ENCODE data around the gene HIVEP2. TPM values are rescaled to one million over a fixed set of nuclear protein-coding genes. Genes with fewer than 3 reads are reported as not detected.

Gene HIVEP2
- polyA plus RNA-seq, 4 donors: 11.6 to 13.8 (median 12.4) TPM

DNA sequence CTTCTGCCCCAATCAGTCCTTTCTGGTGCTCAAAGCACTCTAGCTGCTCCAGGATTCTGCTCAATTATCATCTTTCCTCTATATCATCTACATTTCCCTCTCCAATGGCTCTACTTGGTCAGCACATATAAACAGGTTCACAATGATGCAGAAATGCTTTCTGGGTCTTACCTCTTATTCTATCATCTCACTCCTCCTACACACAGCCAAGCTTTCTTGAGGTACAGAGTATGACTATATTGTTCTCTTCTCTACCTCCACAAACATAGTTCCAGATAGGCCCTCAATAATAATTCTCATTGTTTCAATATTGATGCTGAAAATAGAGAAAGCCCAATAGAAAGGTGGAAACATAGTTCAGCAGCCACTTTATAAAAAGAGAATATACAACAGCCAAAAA is 48.2 kb downstream of the HIVEP2 start:
- no peak for DNase-seq (ENCODE audit: low read depth in 4 of 4, low spot score in 2 of 4)

DNA sequence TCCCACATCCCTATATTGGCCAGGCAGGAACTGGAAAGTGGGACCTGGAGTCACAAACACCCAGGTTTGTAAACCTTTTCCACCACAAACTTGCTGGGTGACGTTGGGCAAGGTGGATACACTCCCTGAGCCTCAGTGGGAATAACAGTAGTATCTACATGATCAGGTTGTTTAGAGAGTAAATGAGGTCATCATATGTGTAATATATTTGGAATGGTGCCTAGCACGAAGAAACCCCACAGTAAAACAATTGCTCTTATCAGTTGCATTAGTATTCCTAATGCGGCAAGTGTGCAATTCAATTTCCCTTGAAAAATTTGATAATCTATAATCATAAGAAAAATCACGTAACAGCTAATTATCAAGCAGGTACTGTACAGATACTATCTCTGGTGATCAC is 51.9 kb downstream of the HIVEP2 start:
- DNase-seq (ENCODE audit: low read depth in 4 of 4, low spot score in 2 of 4): no peak

DNA sequence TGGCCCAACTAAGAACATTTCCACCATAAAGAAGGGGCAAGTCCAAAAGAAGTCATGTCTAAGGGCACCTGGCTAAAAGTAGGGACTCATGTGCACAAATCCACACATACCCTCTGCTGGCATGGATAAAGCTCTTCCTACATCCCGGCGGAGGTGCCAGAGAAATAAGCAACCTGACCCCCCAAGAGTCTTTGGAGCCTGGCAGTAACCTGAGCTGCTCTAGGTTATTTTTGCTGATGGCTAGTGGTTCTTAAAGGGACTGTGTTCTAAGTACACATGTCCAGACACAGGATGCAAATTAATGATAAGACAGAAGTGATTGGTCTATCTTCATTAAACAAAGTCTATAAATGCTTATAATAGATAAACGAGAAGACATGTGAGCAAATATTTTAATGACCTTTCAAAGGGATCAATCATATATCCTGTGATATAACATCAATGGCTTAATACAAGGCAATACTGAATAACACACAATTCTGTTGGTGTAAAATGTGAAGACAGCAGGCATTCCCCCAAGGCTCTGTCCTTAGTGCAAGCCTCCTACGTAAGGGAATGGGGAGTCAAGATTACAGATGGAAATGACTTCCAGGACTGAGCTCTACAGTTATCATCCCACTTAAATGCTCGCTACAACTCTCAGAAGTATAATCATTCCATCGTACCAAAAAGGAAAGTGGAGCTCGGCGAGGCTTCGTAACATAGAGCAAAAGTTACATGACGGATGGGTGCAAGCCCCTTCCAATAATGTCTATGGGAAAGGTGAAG is 52.5 kb downstream of the HIVEP2 start:
- DNase-seq (ENCODE audit: low read depth in 4 of 4, low spot score in 2 of 4): no peak

DNA sequence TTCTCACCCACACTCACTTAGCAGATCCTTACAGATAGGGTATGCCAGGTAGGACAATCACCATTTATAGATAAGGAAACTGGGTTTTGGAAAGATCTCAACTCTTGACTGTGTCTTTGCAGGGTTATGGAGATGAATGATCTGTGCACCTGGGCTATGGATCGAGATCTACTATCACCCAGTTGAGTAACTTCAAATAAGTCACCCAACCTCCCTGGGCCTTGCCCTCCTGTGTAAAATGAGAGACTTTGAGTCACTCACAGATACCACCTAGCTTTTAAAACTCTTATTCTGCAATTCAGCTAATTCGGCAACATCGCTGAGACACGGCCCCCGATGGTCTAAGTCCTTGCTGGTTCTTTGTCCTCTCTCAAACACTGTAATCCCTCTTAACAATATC is 53.5 kb downstream of the HIVEP2 start:
- DNase-seq (ENCODE audit: low read depth in 4 of 4, low spot score in 2 of 4): no peak

DNA sequence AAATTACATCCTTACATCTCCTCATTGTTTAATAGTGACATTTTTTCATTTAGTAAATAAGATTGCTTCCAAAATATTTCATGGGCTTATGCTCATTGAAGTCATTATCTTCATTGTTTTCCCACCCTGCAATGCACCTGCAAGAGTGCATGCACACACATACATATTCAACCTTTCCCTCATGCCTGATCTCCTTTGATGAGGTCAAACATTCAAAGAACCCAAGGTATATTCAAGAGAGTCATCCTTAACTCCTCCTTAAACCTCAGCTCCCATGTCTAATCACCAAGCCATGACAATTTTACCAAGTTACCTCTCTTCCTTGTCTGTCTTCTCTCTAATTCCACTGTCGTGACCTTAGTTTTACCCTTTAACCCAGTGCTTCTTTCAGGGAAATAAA is 56.5 kb downstream of the HIVEP2 start:
- no peak for DNase-seq (ENCODE audit: low read depth in 4 of 4, low spot score in 2 of 4)

DNA sequence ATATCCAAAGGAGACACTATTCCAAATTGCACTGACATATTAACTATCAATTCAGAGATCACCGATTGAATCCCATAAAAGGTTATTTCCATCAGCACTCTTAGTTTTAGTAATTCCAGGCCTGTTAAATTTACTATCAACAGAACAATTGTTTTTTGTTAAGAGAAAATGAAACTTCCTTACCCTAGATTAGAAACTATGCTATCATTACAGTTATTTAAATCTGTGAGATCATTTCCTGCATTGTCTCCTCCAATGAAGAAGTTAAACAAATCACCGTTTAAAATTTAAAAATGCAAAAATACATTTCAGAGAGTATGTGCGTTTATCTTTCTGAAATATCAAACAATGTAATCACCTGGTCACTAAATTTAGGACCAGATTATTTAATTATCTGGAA is 57.5 kb downstream of the HIVEP2 start:
- no peak for DNase-seq (ENCODE audit: low read depth in 4 of 4, low spot score in 2 of 4)

DNA sequence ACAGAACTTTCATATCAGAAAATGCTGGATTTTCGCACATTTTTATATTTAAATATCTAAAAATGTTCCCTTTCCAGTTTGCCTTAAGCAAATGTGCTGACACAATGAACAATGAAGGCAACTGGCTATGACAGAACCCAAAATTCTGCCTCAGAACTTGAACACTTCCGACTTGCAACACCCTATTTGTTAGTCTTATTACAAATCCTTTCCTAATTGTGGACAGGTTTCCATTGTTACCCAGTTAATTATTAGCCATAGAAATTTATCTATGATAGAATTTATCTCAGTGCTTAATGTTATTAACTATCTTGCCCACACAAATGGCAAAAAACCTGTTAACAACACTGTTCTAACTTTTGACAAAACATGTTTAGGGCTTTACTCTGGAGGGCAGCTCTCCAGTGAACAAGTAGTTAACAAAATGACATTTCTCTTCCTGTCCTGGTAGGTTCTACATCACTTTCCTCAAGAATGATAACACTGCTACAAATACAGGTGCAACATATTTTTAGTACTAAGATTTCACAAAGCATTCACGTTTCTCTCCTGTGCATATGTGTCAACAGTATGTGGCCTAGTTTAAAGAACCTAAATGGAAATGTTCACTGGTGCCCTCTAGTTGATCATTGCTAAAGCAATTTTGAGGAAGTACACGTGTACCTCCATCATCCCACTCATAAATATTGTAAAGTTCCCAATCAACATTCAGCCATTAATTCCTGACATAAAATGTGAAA is 58.4 kb downstream of the HIVEP2 start:
- no peak for DNase-seq (ENCODE audit: low read depth in 4 of 4, low spot score in 2 of 4)

DNA sequence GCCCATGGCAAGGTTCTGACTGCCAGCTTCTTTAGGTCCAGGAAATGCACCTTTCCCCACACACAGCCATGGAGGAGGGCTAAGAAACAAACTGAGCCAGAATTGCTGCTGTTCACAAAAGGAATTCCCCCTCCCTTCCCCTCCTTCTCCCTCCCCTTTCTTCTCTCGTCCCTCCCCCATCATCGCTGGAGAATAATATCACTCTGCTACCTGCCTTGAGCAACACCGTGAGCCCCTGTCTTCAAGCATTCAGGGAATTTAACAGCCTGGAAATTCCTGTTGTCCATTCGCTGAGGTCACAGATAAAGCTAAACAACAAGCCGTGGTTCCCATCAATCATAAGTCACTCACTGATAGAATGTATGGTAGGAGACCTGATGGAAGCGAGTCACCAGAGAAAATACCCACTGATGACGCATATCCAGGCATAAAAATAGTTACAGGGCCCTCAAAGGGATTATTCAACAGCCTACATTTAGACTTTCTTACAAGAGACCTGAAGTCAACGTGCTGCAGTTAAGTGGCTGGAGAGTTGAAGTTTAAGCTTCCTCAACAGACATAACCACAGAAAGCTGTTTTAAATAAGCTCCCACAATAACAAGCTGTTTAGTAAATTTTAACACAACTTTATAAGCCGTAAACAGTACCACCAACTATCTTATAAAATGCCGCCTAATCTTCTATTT is 59.7 kb downstream of the HIVEP2 start:
- DNase-seq (ENCODE audit: low read depth in 4 of 4, low spot score in 2 of 4): peak; percentile 57 to 84 (median 69)

DNA sequence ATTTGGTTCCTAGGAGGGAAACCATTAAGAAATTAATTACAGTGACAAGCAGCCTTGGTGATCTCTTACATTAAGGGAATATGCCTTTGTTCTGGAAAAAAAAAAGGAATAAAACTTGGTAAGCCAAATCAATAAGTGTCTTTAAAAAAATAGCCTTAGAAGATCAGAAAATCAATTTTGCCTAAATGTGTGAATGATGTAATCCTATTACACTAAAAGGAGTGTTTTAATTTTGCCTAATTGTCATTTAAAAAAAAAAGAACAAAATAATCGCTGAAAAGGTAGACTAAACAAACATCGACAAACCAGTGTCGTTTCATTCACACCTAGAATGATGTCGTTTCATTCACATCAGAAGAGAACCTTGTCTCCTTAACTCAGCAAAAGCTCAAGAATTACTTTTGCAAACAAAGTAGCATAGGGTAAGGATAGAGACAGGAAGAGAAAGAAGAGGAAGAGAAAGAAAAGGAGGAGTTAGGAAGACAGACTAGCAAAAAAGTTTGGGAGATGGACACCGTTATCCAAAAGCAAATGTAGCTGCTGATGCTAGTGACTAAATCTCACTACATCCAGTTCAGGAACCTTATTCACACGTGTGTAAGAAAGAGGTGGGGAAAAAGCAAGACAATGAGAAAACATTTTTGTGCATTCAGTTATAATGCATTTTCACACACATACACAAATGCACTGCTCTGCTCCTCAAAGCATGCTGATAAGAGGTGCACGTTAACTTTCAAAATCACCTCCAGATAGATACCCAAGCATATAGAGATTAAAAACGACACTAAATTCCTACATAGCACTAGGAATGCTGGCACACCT is 60.6 kb downstream of the HIVEP2 start:
- no peak for DNase-seq (ENCODE audit: low read depth in 4 of 4, low spot score in 2 of 4)

DNA sequence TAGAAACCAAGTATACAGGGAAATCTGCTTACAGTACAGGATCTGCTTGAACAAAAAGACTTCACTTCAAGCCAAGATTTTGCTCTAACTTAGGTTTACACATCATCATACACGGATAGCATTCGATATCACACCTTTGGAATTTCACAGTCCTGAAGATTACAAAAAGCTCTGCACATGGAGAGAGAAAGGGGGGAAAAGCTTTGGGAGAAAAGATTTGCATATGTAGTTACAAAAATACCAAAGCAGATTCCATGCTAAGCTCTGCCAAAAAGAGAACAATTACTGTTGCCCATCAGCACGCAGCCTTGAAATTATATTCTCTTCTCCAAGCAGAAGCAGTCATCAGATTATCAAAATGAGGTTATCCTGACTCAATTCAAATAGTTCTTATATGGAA is 62.0 kb downstream of the HIVEP2 start:
- no peak for DNase-seq (ENCODE audit: low read depth in 4 of 4, low spot score in 2 of 4)

DNA sequence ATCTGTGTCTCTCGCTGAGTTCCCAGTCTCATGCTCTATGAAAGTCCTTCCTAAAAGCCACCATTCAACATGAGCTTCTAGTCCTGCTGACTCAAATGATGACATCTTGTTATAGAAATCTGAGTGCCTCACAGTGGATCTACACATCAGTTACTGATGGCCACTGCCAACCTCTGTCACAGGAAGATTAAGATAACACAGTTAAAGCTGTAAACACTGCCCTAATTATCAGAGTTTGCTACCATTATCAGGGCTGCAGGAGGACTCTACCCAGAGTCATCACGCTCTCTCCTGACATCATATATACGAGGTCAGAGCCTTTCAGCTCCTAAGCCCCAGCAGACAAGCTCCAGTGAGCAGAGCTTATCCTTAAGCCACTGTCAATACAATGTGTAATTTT is 63.2 kb downstream of the HIVEP2 start:
- DNase-seq (ENCODE audit: low read depth in 4 of 4, low spot score in 2 of 4): no peak

DNA sequence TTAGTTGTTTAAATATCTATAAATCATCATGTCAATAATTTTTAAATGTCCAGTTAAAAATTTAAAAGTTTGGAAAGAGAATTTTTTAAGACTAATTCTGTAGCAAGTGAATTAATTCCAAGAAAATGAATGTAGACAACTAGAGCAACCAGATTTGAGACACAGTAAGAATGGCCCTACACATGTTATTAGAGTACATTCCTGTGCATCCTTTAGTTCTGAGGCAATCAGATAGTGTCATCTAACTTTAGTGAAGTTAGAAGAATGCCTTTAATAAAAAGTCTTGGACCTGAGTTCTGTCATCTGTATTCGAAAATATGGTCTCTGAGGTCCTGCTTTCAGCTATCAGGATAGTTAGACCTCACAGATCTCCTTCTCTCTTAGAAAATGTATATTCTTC is 63.7 kb downstream of the HIVEP2 start:
- no peak for DNase-seq (ENCODE audit: low read depth in 4 of 4, low spot score in 2 of 4)

DNA sequence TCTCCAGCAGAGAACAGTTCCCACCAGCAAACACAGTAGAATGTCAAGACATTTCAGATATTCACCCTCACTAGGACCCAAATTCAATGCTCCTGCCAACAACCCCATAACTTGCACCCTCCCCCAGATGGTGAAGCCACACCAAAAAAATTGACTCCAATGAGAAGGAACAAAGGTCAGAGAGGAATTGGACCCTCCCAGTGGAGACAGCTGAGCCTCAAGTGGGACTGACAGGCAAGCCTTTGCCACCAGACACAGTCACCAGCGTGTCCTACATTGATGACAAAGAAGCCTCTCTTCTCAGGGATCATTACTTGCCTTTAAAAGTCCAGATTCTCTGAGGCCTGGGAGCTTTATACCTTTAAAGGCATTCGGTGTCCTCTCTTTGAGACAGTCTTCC is 64.8 kb downstream of the HIVEP2 start:
- DNase-seq (ENCODE audit: low read depth in 4 of 4, low spot score in 2 of 4): no peak

DNA sequence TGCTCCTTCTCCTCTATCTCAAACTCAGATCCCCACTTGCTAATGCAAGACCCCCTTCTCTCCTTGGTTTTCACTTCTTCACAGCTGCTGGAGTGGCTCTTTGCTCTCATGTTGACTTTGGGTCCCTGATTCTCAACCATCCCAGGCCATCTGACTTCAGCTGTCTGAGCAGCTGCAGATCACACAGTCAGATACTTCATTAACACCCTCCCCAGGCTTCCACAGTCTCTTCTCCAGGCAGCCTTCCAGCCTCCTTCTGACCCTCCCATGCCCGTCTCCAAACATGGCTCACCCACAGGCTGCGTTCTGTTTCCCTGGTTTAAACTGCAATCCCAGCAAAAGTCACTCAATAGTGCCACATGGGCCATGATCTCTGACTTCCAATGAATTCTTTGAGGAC is 65.4 kb downstream of the HIVEP2 start:
- DNase-seq (ENCODE audit: low read depth in 4 of 4, low spot score in 2 of 4): no peak

DNA sequence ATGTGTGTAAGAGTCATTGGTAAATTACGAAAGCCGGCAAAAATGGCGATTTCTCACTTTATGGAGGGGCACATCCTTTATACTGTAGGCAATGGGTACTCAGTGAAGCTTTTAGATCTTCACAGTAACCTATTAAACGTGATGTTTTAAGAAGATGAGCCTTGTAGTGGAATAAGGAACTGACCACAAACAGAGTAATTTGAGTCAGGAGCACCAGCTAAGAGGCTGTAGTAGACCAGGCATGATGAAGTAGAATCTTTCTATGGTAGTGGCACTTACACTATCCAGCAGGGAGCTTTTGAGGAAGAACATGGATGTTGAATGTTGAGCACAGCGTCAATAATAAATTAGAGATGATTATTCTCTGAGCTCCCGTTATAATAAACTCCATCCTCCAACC is 65.9 kb downstream of the HIVEP2 start:
- DNase-seq (ENCODE audit: low read depth in 4 of 4, low spot score in 2 of 4): no peak

DNA sequence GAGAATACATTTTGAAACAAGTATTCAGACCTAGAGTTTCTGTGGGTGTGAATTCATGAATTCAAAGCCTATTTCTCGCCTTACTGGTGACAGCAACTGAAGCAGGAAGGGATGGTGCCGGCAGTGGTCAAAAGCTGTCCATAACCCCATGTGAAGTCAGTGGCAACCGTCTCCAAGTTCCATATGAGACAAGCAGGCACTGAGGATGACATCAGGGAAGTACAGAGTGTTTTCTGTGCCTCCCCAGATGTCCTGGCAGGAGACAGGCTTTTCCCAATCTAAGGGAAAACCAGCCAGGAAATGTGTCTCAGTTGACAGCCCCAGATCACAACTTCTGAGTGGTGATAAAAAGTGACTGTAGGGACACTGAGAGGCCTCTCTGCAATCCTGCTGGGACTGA is 66.6 kb downstream of the HIVEP2 start:
- DNase-seq (ENCODE audit: low read depth in 4 of 4, low spot score in 2 of 4): no peak

DNA sequence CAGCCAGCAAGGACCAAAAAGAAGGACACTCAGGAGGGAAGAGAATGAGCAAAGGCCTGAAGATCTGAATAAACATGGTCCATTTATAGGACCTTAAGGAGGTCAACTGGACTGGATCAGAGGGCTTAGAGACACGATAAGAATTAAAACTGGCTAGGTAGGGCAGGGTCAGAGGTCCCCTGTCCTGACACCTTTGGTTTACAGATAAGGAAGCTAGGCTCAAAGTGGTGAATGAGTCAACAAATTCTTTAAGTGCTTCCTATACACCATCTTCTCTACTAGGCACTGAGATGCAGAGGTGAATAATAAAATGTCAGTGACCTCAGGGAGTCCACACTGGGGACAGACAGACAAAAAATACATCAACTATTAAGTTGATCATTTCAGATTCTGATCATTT is 70.3 kb downstream of the HIVEP2 start:
- no peak for DNase-seq (ENCODE audit: low read depth in 4 of 4, low spot score in 2 of 4)

DNA sequence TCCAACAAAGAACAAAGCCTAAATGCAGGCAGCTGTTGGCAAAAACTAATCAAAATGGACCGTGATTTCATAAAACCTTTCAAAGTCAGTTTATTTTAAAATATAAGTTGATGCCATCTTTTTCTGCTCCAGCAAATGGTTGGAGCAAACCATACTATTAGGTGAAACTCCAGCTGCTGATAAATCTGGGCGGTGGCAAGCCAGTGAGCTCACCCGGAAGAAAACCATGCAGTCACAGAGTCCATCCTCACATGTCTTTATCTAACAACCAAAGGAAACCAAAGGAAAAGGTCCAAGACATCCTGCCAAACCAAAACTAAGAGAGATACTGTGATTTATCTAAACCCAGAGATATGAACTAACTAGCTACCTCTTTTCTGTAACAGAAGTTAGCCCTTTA is 72.6 kb downstream of the HIVEP2 start:
- no peak for DNase-seq (ENCODE audit: low read depth in 4 of 4, low spot score in 2 of 4)

DNA sequence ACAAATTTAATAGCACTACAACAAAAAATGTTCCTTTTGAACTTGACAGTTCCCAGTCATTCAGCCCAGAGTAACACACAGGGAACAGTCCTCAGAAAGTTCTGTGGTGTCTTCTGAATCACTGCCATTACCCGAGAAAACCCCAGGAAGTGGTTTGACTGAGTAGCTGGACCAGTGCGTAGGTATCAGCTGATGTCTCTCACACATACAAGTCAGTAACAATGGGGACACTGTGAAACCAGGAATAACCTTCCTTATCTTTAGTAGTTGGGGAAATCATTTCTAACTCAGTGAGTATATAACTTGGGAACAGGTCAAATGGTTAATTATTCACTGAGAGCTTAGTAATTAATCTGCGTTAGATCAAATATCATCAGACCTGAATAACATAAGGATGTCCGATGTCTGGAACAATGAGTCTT is 73.1 kb downstream of the HIVEP2 start:
- no peak for DNase-seq (ENCODE audit: low read depth in 4 of 4, low spot score in 2 of 4)

DNA sequence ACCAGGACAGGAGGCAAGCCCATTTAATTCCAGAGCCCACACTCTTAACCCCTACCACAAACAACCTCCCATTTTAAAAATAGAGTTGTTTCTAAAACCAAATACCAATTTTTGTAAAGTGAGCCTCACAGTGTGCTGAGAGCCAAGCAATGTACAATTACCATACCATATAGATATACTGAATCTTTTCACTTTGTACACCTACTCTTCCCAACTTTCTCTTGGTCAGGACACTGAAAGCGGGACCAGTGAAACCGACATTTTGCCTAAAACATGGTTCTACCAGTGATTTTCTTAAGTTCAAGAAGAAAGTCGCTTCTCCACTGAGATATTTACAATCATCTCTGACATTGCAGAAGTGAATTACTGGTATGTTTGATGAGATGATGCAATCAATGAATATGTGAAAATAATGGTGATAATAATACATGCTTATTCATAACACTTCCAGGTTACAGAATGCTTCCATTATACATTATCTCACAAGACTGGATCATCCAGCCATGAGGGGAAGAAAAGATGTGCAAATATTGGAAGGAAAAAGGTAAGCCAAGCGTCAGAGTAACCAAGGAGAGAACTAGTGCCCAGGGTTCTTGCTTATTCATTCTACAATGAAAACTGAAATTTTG is 74.1 kb downstream of the HIVEP2 start:
- DNase-seq (ENCODE audit: low read depth in 4 of 4, low spot score in 2 of 4): no peak

All from left renal cortex interstitium (tissue), 4 donors.